IMR-90 (cell line): ENCODE results near the gene FAM151B. TPM values are rescaled to one million over a fixed set of nuclear protein-coding genes. Genes with fewer than 3 reads are reported as not detected.

ENCODE experiments used
- ATAC-seq: fragments of 200-7000 bp; cut with Tn5 transposase; 2 replicates; pipeline ENCODE4 v1.9.1; 2020; ENCODE audit warnings: low read depth, mild to moderate bottlenecking, moderate library complexity
- BruUV-seq: library from RNA; stranded (reverse); fragments of 400-500 nt; replicated peaks from 2 replicates; lab custom pipeline; 2021; lab: Mats Ljungman, UMichigan
- CTCF ChIA-PET: fragments of 300-600 bp; formaldehyde crosslinking; extraction: SDS; loops from one replicate; lab custom pipeline; 2021; ENCODE audit warnings: antibody characterized with exemption; lab: Yijun Ruan, JAX
- POLR2A ChIA-PET: fragments of 300-600 bp; sonication (Branson Sonifier 250); formaldehyde crosslinking; loops from one replicate; lab custom pipeline; 2022; ENCODE audit warnings: antibody characterized with exemption; ENCODE audit not compliant: unreplicated experiment; lab: Charles Lee
- DNase-seq: peaks from one replicate; pipeline ENCODE4 v3.0.0; 2013
- H2AFZ ChIP-seq: replicated peaks from 2 replicates; pipeline ENCODE3; 2013; ENCODE audit warnings: low read length, mild to moderate bottlenecking; ENCODE audit not compliant: poor library complexity
- H2AK5ac ChIP-seq: 2 replicates; pipeline ENCODE4 v1.6.1; 2013; ENCODE audit warnings: low read depth, low read length, inconsistent platforms
- H2AK9ac ChIP-seq: replicated peaks from 2 replicates; pipeline ENCODE3; 2013; ENCODE audit warnings: mild to moderate bottlenecking, low read depth, low read length, moderate library complexity; ENCODE audit not compliant: poor library complexity
- H2BK120ac ChIP-seq: 2 replicates; pipeline ENCODE4 v1.6.1; 2013; ENCODE audit warnings: low read depth, low read length, inconsistent platforms
- H2BK15ac ChIP-seq: 3 replicates; pipeline ENCODE4 v1.6.1; 2013; ENCODE audit warnings: low read depth, low read length, inconsistent platforms
- H2BK20ac ChIP-seq: 2 replicates; pipeline ENCODE4 v1.6.1; 2013; ENCODE audit warnings: low read depth, mild to moderate bottlenecking, inconsistent platforms, low read length, moderate library complexity
- H2BK5ac ChIP-seq: 2 replicates; pipeline ENCODE4 v1.6.1; 2013; ENCODE audit warnings: mild to moderate bottlenecking, low read depth, low read length, inconsistent platforms; ENCODE audit not compliant: poor library complexity, severe bottlenecking
- H3K14ac ChIP-seq: replicated peaks from 2 replicates; pipeline ENCODE4 v1.6.1; 2013; ENCODE audit warnings: low read depth, low read length, inconsistent platforms
- H3K18ac ChIP-seq: 2 replicates; pipeline ENCODE4 v1.6.1; 2013; ENCODE audit warnings: low read depth, low read length, control low read depth
- H3K23ac ChIP-seq: 2 replicates; pipeline ENCODE4 v1.6.1; 2013; ENCODE audit warnings: low read depth, low read length, inconsistent platforms
- H3K27ac ChIP-seq: 2 replicates; pipeline ENCODE4 v1.5.1; 2013; ENCODE audit warnings: mild to moderate bottlenecking, control low read depth, low read length; ENCODE audit not compliant: insufficient read depth
- H3K27me3 ChIP-seq: 2 replicates; pipeline ENCODE4 v1.6.1; 2013; ENCODE audit warnings: low read length; ENCODE audit not compliant: control insufficient read depth, insufficient read depth
- H3K36me3 ChIP-seq: 2 replicates; pipeline ENCODE4 v1.6.1; 2013; ENCODE audit warnings: low read length, mixed read lengths; ENCODE audit not compliant: control insufficient read depth, insufficient read depth
- H3K4ac ChIP-seq: 2 replicates; pipeline ENCODE4 v1.6.1; 2013; ENCODE audit warnings: low read depth, low read length, inconsistent platforms
- H3K4me1 ChIP-seq: 2 replicates; pipeline ENCODE4 v1.6.1; 2013; ENCODE audit warnings: low read length, mixed read lengths; ENCODE audit not compliant: control insufficient read depth, insufficient read depth
- H3K4me2 ChIP-seq: 2 replicates; pipeline ENCODE4 v1.6.1; 2013; ENCODE audit warnings: low read depth, mild to moderate bottlenecking, control low read depth, low read length, moderate library complexity
- H3K4me3 ChIP-seq: 2 replicates; pipeline ENCODE4 v1.5.1; 2013; ENCODE audit warnings: low read depth, mild to moderate bottlenecking, control low read depth, low read length, moderate library complexity; ENCODE audit not compliant: insufficient read depth
- H3K56ac ChIP-seq: 2 replicates; pipeline ENCODE4 v1.6.1; 2013; ENCODE audit warnings: low read length, inconsistent platforms; ENCODE audit not compliant: insufficient read depth; ENCODE audit errors: extremely low read depth
- H3K79me1 ChIP-seq, 2 experiments: 2 replicates each; pipeline ENCODE4 v1.6.1; 2013; ENCODE audit warnings: low read length in 2 of 2, inconsistent platforms in 1 of 2, low read depth in 1 of 2
- H3K9ac ChIP-seq: 2 replicates; pipeline ENCODE4 v1.6.1; 2013; ENCODE audit warnings: low read depth, low read length, control low read depth
- H3K9me1 ChIP-seq: 2 replicates; pipeline ENCODE4 v1.6.1; 2013; ENCODE audit warnings: low read length, inconsistent platforms; ENCODE audit not compliant: insufficient read depth
- H3K9me3 ChIP-seq: 2 replicates; pipeline ENCODE4 v1.6.1; 2013; ENCODE audit warnings: low read length; ENCODE audit not compliant: control insufficient read depth, insufficient read depth
- H4K20me1 ChIP-seq: 2 replicates; pipeline ENCODE4 v1.6.1; 2013; ENCODE audit warnings: low read length, inconsistent platforms; ENCODE audit not compliant: insufficient read depth
- H4K5ac ChIP-seq: 2 replicates; pipeline ENCODE4 v1.6.1; 2013; ENCODE audit warnings: mild to moderate bottlenecking, low read depth, low read length, control low read depth
- H4K8ac ChIP-seq, 2 experiments: 2 replicates each; pipeline ENCODE4 v1.6.1; 2013; ENCODE audit warnings: low read depth in 2 of 2, low read length in 2 of 2, control low read depth in 1 of 2, inconsistent platforms in 1 of 2
- H4K91ac ChIP-seq: 2 replicates; pipeline ENCODE4 v1.6.1; 2013; ENCODE audit warnings: low read depth, low read length, inconsistent platforms; ENCODE audit not compliant: insufficient read depth
- BHLHE40 ChIP-seq: fragments of 150-350 bp; IDR thresholded peaks from 2 replicates; pipeline ENCODE4 v1.6.1; 2016; ENCODE audit warnings: mild to moderate bottlenecking, low read depth, low read length
- CEBPB ChIP-seq: IDR thresholded peaks from 2 replicates; pipeline ENCODE4 v1.6.1; 2012; ENCODE audit warnings: low read depth, low read length, improper control_type of control experiment
- CHD1 ChIP-seq: IDR thresholded peaks from 2 replicates; pipeline ENCODE4 v1.6.1; 2012; ENCODE audit warnings: low read depth, low read length, improper control_type of control experiment
- ELK1 ChIP-seq: fragments of 150-350 bp; IDR thresholded peaks from 2 replicates; pipeline ENCODE4 v1.6.1; 2016; ENCODE audit warnings: low read depth, mild to moderate bottlenecking, low read length, moderate library complexity, borderline replicate concordance
- FOS ChIP-seq: fragments of 150-350 bp; IDR thresholded peaks from 2 replicates; pipeline ENCODE4 v1.6.1; 2016; ENCODE audit warnings: low read depth, low read length
- MAFK ChIP-seq: IDR thresholded peaks from 2 replicates; pipeline ENCODE4 v1.6.1; 2012; ENCODE audit warnings: low read depth, low read length, improper control_type of control experiment
- MAZ ChIP-seq: IDR thresholded peaks from 2 replicates; pipeline ENCODE4 v1.6.1; 2012; ENCODE audit warnings: low read depth, mild to moderate bottlenecking, low read length, improper control_type of control experiment, moderate library complexity, borderline replicate concordance
- MXI1 ChIP-seq: IDR thresholded peaks from 2 replicates; pipeline ENCODE4 v1.6.1; 2012; ENCODE audit warnings: low read depth, mild to moderate bottlenecking, low read length, moderate library complexity, borderline replicate concordance
- NFE2L2 ChIP-seq: fragments of 150-350 bp; IDR thresholded peaks from 2 replicates; pipeline ENCODE4 v1.6.1; 2016; ENCODE audit warnings: low read depth, mild to moderate bottlenecking, low read length
- POLR2A ChIP-seq: IDR thresholded peaks from 2 replicates; pipeline ENCODE4 v1.6.1; 2012; ENCODE audit warnings: mild to moderate bottlenecking, low read depth, low read length
- RAD21 ChIP-seq: IDR thresholded peaks from 2 replicates; pipeline ENCODE4 v1.6.1; 2012; ENCODE audit warnings: low read length, improper control_type of control experiment
- RCOR1 ChIP-seq: IDR thresholded peaks from 2 replicates; pipeline ENCODE4 v1.6.1; 2012; ENCODE audit warnings: mild to moderate bottlenecking, low read length, improper control_type of control experiment; ENCODE audit not compliant: insufficient replicate concordance
- RFX5 ChIP-seq: IDR thresholded peaks from 2 replicates; pipeline ENCODE4 v1.8.0; 2012; ENCODE audit warnings: low read depth, mild to moderate bottlenecking, low read length, moderate library complexity
- SMC3 ChIP-seq: fragments of 150-350 bp; IDR thresholded peaks from 2 replicates; pipeline ENCODE4 v1.6.1; 2016; ENCODE audit warnings: low read depth, mild to moderate bottlenecking, antibody characterized with exemption, low read length, moderate library complexity
- WGBS, 2 experiments: methylation state at CpG; one replicate each; pipeline versions ENCODE4 v1.1.5 to v1.1.7; 2013; ENCODE audit warnings: missing lambda C conversion rate in 2 of 2; ENCODE audit not compliant: insufficient read length in 1 of 2; ENCODE audit errors: extremely low coverage in 2 of 2; 5-methylcytosine and 5-hydroxymethylcytosine counted together
- dilution Hi-C: fragments of 300-500 bp; cut with HindIII; formaldehyde crosslinking; loops from one replicate; pipeline ENCODE4 v1.14.3; 2018; ENCODE audit warnings: low sequenced_read_pairs; ENCODE audit not compliant: unreplicated experiment
- in situ Hi-C: fragments of 300-500 bp; cut with MboI; formaldehyde crosslinking; loops from 3 replicates; pipeline ENCODE4 v1.14.3; 2019; ENCODE audit warnings: low sequenced_read_pairs, inconsistent platforms, mixed read lengths
- intact Hi-C: fragments of 100-400 bp; cut with micrococcal nuclease; formaldehyde crosslinking; loops from 2 replicates; pipeline ENCODE4 v1.10.0; 2022
- polyA plus RNA-seq, 3 experiments: library from polyadenylated mRNA; depleted of rRNA; stranded (reverse); fragments of >200 nt; gene quantifications; 2 replicates each; pipeline ENCODE4 v1.2.3, GENCODE V29; 2012; ENCODE audit warnings: low replicate concordance in 1 of 3
- total RNA-seq: library from RNA; depleted of rRNA; stranded (reverse); fragments of >200 nt; gene quantifications from 2 replicates; pipeline ENCODE4 v1.2.3, GENCODE V29; 2012
- TF ChIP-seq, protein P1 (sequence below): fragments of 150-350 bp; IDR thresholded peaks from 2 replicates; pipeline ENCODE4 v1.6.1; 2017; ENCODE audit warnings: mild to moderate bottlenecking, antibody characterized with exemption, low read length, low read depth
- TF ChIP-seq, protein P2 (sequence below): conservative IDR thresholded peaks from 2 replicates; pipeline ENCODE4 v1.5.1; 2012; ENCODE audit warnings: mild to moderate bottlenecking, low read depth, low read length, improper control_type of control experiment

The FAM151B gene
- total and polyA plus RNA-seq, 2 of the 4 experiments (the other 2 are of a cell fraction): 1.0 to 2.9 TPM

DNA sequence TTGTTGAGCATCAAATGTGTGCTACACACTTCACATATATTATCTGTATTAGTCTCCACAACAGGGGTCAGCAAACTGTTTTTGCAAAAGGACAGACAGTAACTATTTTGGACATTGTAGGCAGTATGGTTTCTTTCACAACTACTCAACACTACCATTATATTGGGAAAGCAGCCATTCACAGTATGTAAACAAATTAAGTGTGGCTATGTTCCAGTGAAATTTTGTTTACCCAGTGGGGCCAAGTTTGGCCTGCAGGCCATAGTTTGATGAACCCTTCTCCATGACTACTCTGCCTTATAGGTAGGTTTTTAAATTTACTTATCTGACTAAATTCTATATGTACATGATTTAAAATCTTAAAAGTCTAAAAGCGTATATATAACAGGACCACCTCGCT lies 13.0 kb upstream of the FAM151B start:
- H3K36me3 ChIP-seq: peaks cover 11% of the 10 kb centered on the region
- BruUV-seq: no TSS peak
- intact Hi-C loops (no loop called here), dilution Hi-C loops (no loop called here), in situ Hi-C loops (no loop called here)
- H2BK20ac ChIP-seq: no peak overlapping the region
- no peaks in the 10 kb centered on the region for H4K20me1 ChIP-seq
- no peak overlapping the region for H2BK5ac ChIP-seq
- no peak overlapping the region for H3K14ac ChIP-seq
- H3K27ac ChIP-seq: no peak overlapping the region
- no peak overlapping the region for H3K4ac ChIP-seq
- no peak for TF ChIP-seq NFE2L2
- no peak for TF ChIP-seq CEBPB
- no peak for TF ChIP-seq RFX5
- TF ChIP-seq MAFK: no peak
- no peak for TF ChIP-seq FOS
- TF ChIP-seq, protein P1, sequence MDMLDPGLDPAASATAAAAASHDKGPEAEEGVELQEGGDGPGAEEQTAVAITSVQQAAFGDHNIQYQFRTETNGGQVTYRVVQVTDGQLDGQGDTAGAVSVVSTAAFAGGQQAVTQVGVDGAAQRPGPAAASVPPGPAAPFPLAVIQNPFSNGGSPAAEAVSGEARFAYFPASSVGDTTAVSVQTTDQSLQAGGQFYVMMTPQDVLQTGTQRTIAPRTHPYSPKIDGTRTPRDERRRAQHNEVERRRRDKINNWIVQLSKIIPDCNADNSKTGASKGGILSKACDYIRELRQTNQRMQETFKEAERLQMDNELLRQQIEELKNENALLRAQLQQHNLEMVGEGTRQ: no peak
- no peak for TF ChIP-seq RCOR1
- TF ChIP-seq BHLHE40: no peak
- no peak for TF ChIP-seq SMC3
- no peak for TF ChIP-seq MXI1
- no peak for TF ChIP-seq MAZ
- no peak for TF ChIP-seq CHD1
- TF ChIP-seq POLR2A: no peak
- TF ChIP-seq, protein P2, sequence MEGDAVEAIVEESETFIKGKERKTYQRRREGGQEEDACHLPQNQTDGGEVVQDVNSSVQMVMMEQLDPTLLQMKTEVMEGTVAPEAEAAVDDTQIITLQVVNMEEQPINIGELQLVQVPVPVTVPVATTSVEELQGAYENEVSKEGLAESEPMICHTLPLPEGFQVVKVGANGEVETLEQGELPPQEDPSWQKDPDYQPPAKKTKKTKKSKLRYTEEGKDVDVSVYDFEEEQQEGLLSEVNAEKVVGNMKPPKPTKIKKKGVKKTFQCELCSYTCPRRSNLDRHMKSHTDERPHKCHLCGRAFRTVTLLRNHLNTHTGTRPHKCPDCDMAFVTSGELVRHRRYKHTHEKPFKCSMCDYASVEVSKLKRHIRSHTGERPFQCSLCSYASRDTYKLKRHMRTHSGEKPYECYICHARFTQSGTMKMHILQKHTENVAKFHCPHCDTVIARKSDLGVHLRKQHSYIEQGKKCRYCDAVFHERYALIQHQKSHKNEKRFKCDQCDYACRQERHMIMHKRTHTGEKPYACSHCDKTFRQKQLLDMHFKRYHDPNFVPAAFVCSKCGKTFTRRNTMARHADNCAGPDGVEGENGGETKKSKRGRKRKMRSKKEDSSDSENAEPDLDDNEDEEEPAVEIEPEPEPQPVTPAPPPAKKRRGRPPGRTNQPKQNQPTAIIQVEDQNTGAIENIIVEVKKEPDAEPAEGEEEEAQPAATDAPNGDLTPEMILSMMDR: no peak
- TF ChIP-seq ELK1: no peak
- TF ChIP-seq RAD21: no peak
- no peak overlapping the region for H2AFZ ChIP-seq
- H3K79me1 ChIP-seq: peaks cover 0 to 3% of the 10 kb centered on the region in 2 experiments; a peak in 1 of 4 replicates
- H3K4me2 ChIP-seq: no peak overlapping the region
- no peak overlapping the region for H2BK15ac ChIP-seq
- CTCF ChIA-PET: no interaction called here
- no peaks in the 10 kb centered on the region for H3K9me1 ChIP-seq
- no peak overlapping the region for H3K4me3 ChIP-seq
- no peak overlapping the region for H3K56ac ChIP-seq
- no peak overlapping the region for H2AK9ac ChIP-seq
- no peak overlapping the region for H3K23ac ChIP-seq
- no peak overlapping the region for H3K9ac ChIP-seq
- WGBS, 2 experiments: no CpG with 5 or more reads among the region's 2 CpGs
- peak; percentile 49 for ATAC-seq
- no peak overlapping the region for H2BK120ac ChIP-seq
- peaks cover 3% of the 10 kb centered on the region for H3K9me3 ChIP-seq
- no peak overlapping the region for H4K5ac ChIP-seq
- H3K4me1 ChIP-seq: 0 out of 2 replicates have a peak, but pooled peaks cover 3% of the 10 kb centered on the region
- H2AK5ac ChIP-seq: no peak overlapping the region
- DNase-seq: peak; percentile 25
- no peak overlapping the region for H4K8ac ChIP-seq
- no peaks in the 10 kb centered on the region for H3K27me3 ChIP-seq
- POLR2A ChIA-PET: no interaction called here
- no peak overlapping the region for H3K18ac ChIP-seq
- no peak overlapping the region for H4K91ac ChIP-seq
